Mesendoderm (in vitro differentiated cells): Measurements from ENCODE around the gene KCNK7.
"Not testable (repeated sequence)": the region's sequence is repeated elsewhere in the genome, so short reads cannot be mapped to it uniquely, and the experiment has no call there.

Experiments
- DNase-seq: peaks from one replicate; pipeline ENCODE4 v3.0.0; 2013
- H2AK5ac ChIP-seq: 2 replicates; pipeline ENCODE4 v1.6.1; 2013; ENCODE audit warnings: low read length, inconsistent platforms
- H2BK120ac ChIP-seq: 2 replicates; pipeline ENCODE4 v1.6.1; 2013; ENCODE audit warnings: low read depth, mild to moderate bottlenecking, low read length, moderate library complexity, mixed read lengths
- H2BK15ac ChIP-seq: replicated peaks from 2 replicates; pipeline ENCODE4 v1.6.1; 2013; ENCODE audit warnings: low read depth, mild to moderate bottlenecking, moderate library complexity
- H2BK5ac ChIP-seq: 2 replicates; pipeline ENCODE4 v1.6.1; 2013; ENCODE audit warnings: low read length, inconsistent platforms
- H3K18ac ChIP-seq: 2 replicates; pipeline ENCODE4 v1.6.1; 2013; ENCODE audit warnings: mild to moderate bottlenecking, low read length, mixed read lengths
- H3K23ac ChIP-seq: one replicate; pipeline ENCODE4 v1.6.1; 2013; ENCODE audit warnings: low read length
- H3K27ac ChIP-seq: 2 replicates; pipeline ENCODE4 v1.5.1; 2013; ENCODE audit warnings: low read depth, mild to moderate bottlenecking, inconsistent platforms, low read length, moderate library complexity
- H3K27me3 ChIP-seq: 2 replicates; pipeline ENCODE4 v1.6.1; 2013; ENCODE audit warnings: low read length, control low read depth, mild to moderate bottlenecking, inconsistent platforms; ENCODE audit not compliant: insufficient read depth, poor library complexity
- H3K36me3 ChIP-seq: 2 replicates; pipeline ENCODE4 v1.6.1; 2013; ENCODE audit warnings: low read length, inconsistent platforms; ENCODE audit not compliant: control insufficient read depth, insufficient read depth
- H3K4ac ChIP-seq: one replicate; pipeline ENCODE4 v1.6.1; 2013; ENCODE audit warnings: low read depth, mild to moderate bottlenecking, low read length, moderate library complexity
- H3K4me1 ChIP-seq: 2 replicates; pipeline ENCODE4 v1.6.1; 2013; ENCODE audit warnings: low read depth, low read length, inconsistent platforms; ENCODE audit not compliant: control insufficient read depth
- H3K4me2 ChIP-seq: 2 replicates; pipeline ENCODE4 v1.6.1; 2013; ENCODE audit warnings: low read length
- H3K4me3 ChIP-seq: 2 replicates; pipeline ENCODE4 v1.5.1; 2013; ENCODE audit warnings: mild to moderate bottlenecking, low read length
- H3K56ac ChIP-seq: one replicate; pipeline ENCODE4 v1.6.1; 2013; ENCODE audit warnings: low read length
- H3K79me1 ChIP-seq: 2 replicates; pipeline ENCODE4 v1.6.1; 2013; ENCODE audit warnings: low read length, inconsistent platforms
- H3K79me2 ChIP-seq: 2 replicates; pipeline ENCODE4 v1.6.1; 2013; ENCODE audit warnings: mild to moderate bottlenecking, low read length; ENCODE audit not compliant: control insufficient read depth, insufficient read depth
- H3K9ac ChIP-seq: 2 replicates; pipeline ENCODE4 v1.6.1; 2013; ENCODE audit warnings: low read length, inconsistent platforms
- H4K5ac ChIP-seq: one replicate; pipeline ENCODE4 v1.6.1; 2013; ENCODE audit warnings: low read length
- H4K8ac ChIP-seq: one replicate; pipeline ENCODE4 v1.6.1; 2013; ENCODE audit warnings: low read depth, mild to moderate bottlenecking, control low read depth, low read length, moderate library complexity
- WGBS: extraction: QIAGEN DNeasy Blood & Tissue Kit; methylation state at CpG from one replicate; pipeline ENCODE4 v1.1.7; 2013; ENCODE audit warnings: low lambda C conversion rate, missing lambda C conversion rate; ENCODE audit not compliant: insufficient coverage; ENCODE audit errors: extremely low coverage; 5-methylcytosine and 5-hydroxymethylcytosine counted together

Gene KCNK7

DNA sequence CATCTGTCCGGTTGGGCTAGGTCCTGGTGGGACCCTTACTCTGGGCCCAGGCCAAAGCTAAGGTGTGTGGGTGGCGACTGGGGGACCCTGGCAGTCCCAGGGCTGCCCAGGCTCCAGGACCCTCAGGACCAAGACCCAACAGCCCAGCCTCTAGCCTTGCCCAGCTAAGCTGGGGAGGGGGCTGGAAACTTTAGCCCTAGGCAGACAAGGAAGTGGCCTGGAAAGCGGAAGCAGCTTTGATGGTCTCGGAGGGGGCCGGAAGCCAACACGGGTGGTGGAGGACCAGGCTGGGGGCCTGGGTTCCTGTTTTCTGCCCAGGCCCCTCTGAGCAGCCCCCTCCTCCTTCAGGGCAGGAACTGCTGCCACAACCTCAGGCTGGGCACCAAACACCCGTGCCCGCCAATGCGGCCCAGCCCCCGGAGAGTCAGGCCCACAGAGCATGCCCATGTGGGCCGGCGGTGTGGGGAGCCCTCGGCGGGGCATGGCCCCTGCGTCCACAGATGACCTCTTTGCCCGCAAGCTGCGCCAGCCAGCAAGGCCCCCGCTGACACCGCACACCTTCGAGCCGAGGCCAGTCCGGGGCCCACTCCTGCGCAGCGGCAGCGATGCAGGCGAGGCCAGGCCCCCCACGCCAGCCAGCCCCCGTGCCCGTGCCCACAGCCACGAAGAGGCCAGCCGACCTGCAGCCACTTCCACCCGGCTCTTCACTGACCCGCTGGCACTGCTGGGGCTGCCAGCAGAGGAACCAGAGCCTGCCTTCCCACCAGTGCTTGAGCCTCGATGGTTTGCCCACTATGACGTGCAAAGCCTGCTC lies 45.1 kb upstream of the KCNK7 start:
- Histone ChIP-seq H2BK120ac (no peak overlapping the region), H3K4me3 (no peak overlapping the region), H4K5ac (no peak overlapping the region), H4K8ac (no peak overlapping the region), H2AK5ac (no peak overlapping the region), H3K27me3 (no peaks in the 10 kb centered on the region), H2BK15ac (no peak overlapping the region), H3K18ac (no peak overlapping the region), H2BK5ac (no peak overlapping the region), H3K4me2 (no peak overlapping the region), H3K36me3 (peaks cover 6% of the 10 kb centered on the region), H3K79me2 (no peaks in the 10 kb centered on the region), H3K23ac (no peak overlapping the region), H3K4me1 (peaks cover 5% of the 10 kb centered on the region), H3K79me1 (no peaks in the 10 kb centered on the region), H3K4ac (no peak overlapping the region), H3K9ac (no peak overlapping the region), H3K27ac (no peak overlapping the region), H3K56ac (no peak overlapping the region)
- DNase-seq = no peak
- no CpG with 5 or more reads among the region's 35 CpGs for WGBS

DNA sequence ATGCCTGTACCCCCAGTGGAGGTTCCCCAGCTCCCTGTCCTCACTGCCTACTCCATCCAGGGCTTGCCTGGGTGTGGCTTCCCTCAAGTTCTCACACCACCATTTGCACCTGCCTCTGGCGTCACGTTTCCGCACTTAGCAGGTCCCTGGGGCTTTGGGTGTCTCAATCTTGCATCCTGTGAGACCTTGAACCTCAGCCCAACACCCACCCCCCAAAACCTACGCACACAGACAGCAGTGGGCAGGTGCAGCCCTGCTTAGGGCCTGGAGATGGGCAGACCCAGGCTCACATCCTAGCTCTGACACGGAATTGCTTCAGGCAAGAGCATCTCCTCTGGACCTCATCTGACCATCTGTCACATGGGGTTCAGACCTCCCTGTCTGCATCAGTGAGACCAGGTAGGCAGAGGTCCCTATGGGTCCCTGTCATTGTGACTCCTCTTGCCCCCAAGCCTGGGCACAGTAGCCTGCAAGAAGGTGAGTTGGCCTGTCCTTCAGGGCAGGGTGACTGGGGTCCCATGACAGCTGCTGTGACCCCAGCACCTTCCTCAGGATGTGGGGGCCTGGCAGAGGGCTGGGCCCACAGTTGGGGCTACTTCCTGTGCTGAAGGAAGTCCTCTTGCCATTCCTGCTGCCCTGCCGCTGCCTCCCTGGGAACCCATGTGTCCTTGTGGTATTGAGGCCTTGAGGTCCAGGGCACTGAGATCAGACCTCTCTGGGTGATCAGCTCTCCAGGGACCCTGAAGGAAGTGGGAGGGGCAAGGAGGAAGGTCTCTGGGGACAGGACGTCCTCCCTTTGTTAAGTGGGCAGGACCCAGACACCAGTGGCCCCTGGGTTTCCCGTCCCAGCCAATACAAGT lies 44.3 kb upstream of the KCNK7 start:
- H2BK120ac ChIP-seq = no peak overlapping the region
- H3K4me1 ChIP-seq = peaks cover 5% of the 10 kb centered on the region
- no peaks in the 10 kb centered on the region for H3K79me1 ChIP-seq
- H3K27me3 ChIP-seq = no peaks in the 10 kb centered on the region
- H3K4ac ChIP-seq = no peak overlapping the region
- no CpG with 5 or more reads among the region's 8 CpGs for WGBS
- H4K8ac ChIP-seq = no peak overlapping the region
- no peak overlapping the region for H4K5ac ChIP-seq
- no peak overlapping the region for H3K18ac ChIP-seq
- H3K36me3 ChIP-seq = peaks cover 8% of the 10 kb centered on the region
- H3K56ac ChIP-seq = no peak overlapping the region
- H2AK5ac ChIP-seq = no peak overlapping the region
- H2BK15ac ChIP-seq = no peak overlapping the region
- H3K79me2 ChIP-seq = no peaks in the 10 kb centered on the region
- no peak overlapping the region for H3K23ac ChIP-seq
- no peak overlapping the region for H3K27ac ChIP-seq
- no peak overlapping the region for H2BK5ac ChIP-seq
- no peak overlapping the region for H3K4me2 ChIP-seq
- no peak overlapping the region for H3K4me3 ChIP-seq
- no peak for DNase-seq
- no peak overlapping the region for H3K9ac ChIP-seq

DNA sequence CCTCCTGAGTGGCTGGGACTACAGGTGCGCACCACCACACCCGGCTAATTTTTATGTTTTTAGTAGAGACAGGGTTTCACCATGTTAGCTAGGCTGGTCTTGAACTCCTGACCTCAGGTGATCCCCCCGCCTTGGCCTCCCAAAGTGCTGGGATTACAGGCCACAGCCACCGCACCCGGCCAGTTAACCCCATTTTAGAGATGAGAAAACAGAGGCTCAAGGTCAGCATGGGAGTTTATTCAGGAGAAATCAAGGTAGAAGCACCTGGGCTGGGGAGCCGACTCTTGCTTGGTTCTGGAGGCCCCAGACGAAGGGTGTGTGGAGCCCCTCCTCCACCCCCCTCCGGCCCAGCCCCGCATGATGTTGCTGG lies 43.6 kb upstream of the KCNK7 start:
- H3K27ac ChIP-seq, H4K8ac ChIP-seq, H3K4me2 ChIP-seq, H3K18ac ChIP-seq, H4K5ac ChIP-seq, H2BK15ac ChIP-seq, H3K27me3 ChIP-seq, DNase-seq, H3K4ac ChIP-seq, H3K79me2 ChIP-seq, H2BK120ac ChIP-seq, H3K9ac ChIP-seq, H3K4me1 ChIP-seq, H3K79me1 ChIP-seq, H2AK5ac ChIP-seq, H2BK5ac ChIP-seq, H3K56ac ChIP-seq, H3K4me3 ChIP-seq, H3K23ac ChIP-seq: not testable (repeated sequence)
- WGBS = no CpG with 5 or more reads among the region's 9 CpGs
- peaks cover 12% of the 10 kb centered on the region for H3K36me3 ChIP-seq

DNA sequence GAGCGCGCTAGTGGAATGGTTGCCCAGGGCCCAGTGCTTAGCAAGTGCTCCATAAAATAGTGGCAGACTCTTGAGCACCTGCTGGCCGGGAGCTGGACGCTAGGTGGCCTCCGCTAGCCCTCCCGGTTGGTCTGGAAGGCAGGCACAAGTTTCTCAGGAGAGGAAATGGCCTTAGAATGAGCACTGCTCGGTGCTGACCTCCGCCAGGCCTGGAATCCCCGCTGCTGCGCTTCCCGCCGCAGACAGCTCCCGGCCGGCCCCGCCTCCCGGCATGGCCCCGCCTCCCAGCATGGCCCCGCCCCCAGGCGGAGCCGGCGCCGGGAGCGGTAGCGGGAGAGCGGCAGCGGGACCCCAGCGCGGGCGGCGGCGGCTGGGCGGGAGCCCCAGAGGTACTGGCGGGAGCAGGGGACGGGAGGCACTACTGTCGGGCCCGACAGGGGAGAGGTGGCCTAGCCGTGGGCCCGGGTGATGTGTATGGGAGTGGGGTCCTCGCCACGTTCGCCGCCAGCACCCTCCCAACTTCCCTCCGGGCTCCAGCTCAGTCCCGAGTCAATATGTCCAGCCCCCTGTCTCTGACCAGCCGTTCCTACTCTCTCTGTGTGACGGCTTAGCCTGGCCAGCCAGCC lies 42.3 kb upstream of the KCNK7 start, which contains the start of gene SIPA1:
SIPA1 (plus strand) TSS at position 308 of the 626 bp plus-strand sequence. CDS start 2,821 bp downstream, outside the sequence.
- H3K27ac ChIP-seq = peak within 1 kb of the TSS; percentile 74
- no peak within 1 kb of the TSS for H3K4ac ChIP-seq
- no peak within 1 kb of the TSS for H3K18ac ChIP-seq
- H2BK120ac ChIP-seq = no peak within 1 kb of the TSS
- WGBS = no CpG with 5 or more reads among the region's 46 CpGs
- H3K4me2 ChIP-seq = peak within 1 kb of the TSS; percentile 84
- peak within 1 kb of the TSS; percentile 86 for H3K9ac ChIP-seq
- no peaks in the 10 kb centered on the region for H3K79me2 ChIP-seq
- peaks cover 5% of the 10 kb centered on the region for H3K4me1 ChIP-seq
- no peaks in the 10 kb centered on the region for H3K27me3 ChIP-seq
- H3K56ac ChIP-seq = peak within 1 kb of the TSS; percentile 91
- H2BK5ac ChIP-seq = no peak within 1 kb of the TSS
- no peak within 1 kb of the TSS for H4K5ac ChIP-seq
- no peak within 1 kb of the TSS for H4K8ac ChIP-seq
- H3K36me3 ChIP-seq = peaks cover 12% of the 10 kb centered on the region
- DNase-seq = peak; percentile 97
- H3K79me1 ChIP-seq = no peaks in the 10 kb centered on the region
- peak within 1 kb of the TSS; percentile 58 for H3K4me3 ChIP-seq
- H3K23ac ChIP-seq = no peak within 1 kb of the TSS
- H2BK15ac ChIP-seq = no peak within 1 kb of the TSS
- no peak within 1 kb of the TSS for H2AK5ac ChIP-seq

GRCh38 chr11:65637032-65637557 lies 41.5 kb upstream of the KCNK7 start:
- Histone ChIP-seq H2BK15ac (no peak overlapping the region), H3K18ac (no peak overlapping the region), H4K8ac (no peak overlapping the region), H4K5ac (no peak overlapping the region), H3K4me3 (no peak overlapping the region), H3K36me3 (peaks cover 12% of the 10 kb centered on the region), H3K56ac (peak overlapping the region; percentile 70), H3K79me2 (no peaks in the 10 kb centered on the region), H3K27ac (peak overlapping the region; percentile 59), H3K4me2 (no peak overlapping the region), H2BK5ac (no peak overlapping the region), H3K4me1 (peaks cover 5% of the 10 kb centered on the region), H3K4ac (no peak overlapping the region), H3K79me1 (no peaks in the 10 kb centered on the region), H3K23ac (no peak overlapping the region), H3K27me3 (no peaks in the 10 kb centered on the region), H2BK120ac (no peak overlapping the region), H2AK5ac (no peak overlapping the region), H3K9ac (peak overlapping the region; percentile 46)
- no peak for DNase-seq
- WGBS = no CpG with 5 or more reads among the region's 3 CpGs
